ENCODE measurements around the gene C9orf72. TPM values are rescaled to one million over a fixed set of nuclear protein-coding genes. Genes with fewer than 3 reads are reported as not detected.

C9orf72 gene
- total and polyA plus RNA-seq, 2 of the 4 experiments (the other 2 are of a cell fraction) = 2.0 to 3.4 TPM

GRCh38 chr9:27506981-27507380 lies 66.3 kb downstream of the C9orf72 start:
- dilution Hi-C loops (cut with HindIII; ENCODE audit: low sequenced_read_pairs, unreplicated experiment) (no loop called here), in situ Hi-C loops (cut with MboI; ENCODE audit: low sequenced_read_pairs) (no loop called here), intact Hi-C loops (cut with micrococcal nuclease) (no loop called here)
- no peak overlapping the region for H3K4me2 ChIP-seq (ENCODE audit: low read depth, low read length)
- POLR2A ChIA-PET (ENCODE audit: unreplicated experiment) = no interaction called here
- H3K9ac ChIP-seq (ENCODE audit: low read depth, low read length) = no peak overlapping the region
- no peaks in the 10 kb centered on the region for H3K79me1 ChIP-seq (ENCODE audit: low read depth in 1 of 2, low read length in 2 of 2)
- H2BK120ac ChIP-seq (ENCODE audit: low read depth, low read length) = no peak overlapping the region
- no peak overlapping the region for H2BK15ac ChIP-seq (ENCODE audit: low read depth, low read length)
- no peaks in the 10 kb centered on the region for H3K36me3 ChIP-seq (ENCODE audit: control insufficient read depth, insufficient read depth, low read length)
- no peak overlapping the region for H3K56ac ChIP-seq (ENCODE audit: extremely low read depth, insufficient read depth, low read length)
- no peaks in the 10 kb centered on the region for H4K20me1 ChIP-seq (ENCODE audit: insufficient read depth, low read length)
- no peak overlapping the region for H2BK20ac ChIP-seq (ENCODE audit: low read depth, low read length)
- DNase-seq (no peak), ATAC-seq (ENCODE audit: low read depth) (no peak)
- H3K4me3 ChIP-seq (ENCODE audit: insufficient read depth, low read depth, low read length) = no peak overlapping the region
- no peak overlapping the region for H3K27ac ChIP-seq (ENCODE audit: insufficient read depth, low read length)
- no peak overlapping the region for H3K14ac ChIP-seq (replicated peaks; ENCODE audit: low read depth, low read length)
- CTCF ChIA-PET = interaction anchor here (0.5 kb wide), 1 partner anchor 470 kb away, joined by 4 read pairs; no protein-coding TSS in a partner anchor
- no TSS peak for BruUV-seq (replicated peaks)
- H2AK5ac ChIP-seq (ENCODE audit: low read depth, low read length) = no peak overlapping the region
- H4K91ac ChIP-seq (ENCODE audit: insufficient read depth, low read depth, low read length) = no peak overlapping the region
- no peak overlapping the region for H2BK5ac ChIP-seq (ENCODE audit: low read depth, low read length, poor library complexity, severe bottlenecking)
- TF ChIP-seq POLR2A (IDR thresholded peaks at IDR 0.05; ENCODE audit: low read depth, low read length) (no peak), ELK1 (IDR thresholded peaks at IDR 0.05; ENCODE audit: borderline replicate concordance, low read depth, low read length) (no peak), RAD21 (IDR thresholded peaks at IDR 0.05; ENCODE audit: low read length) (no peak), MXI1 (IDR thresholded peaks at IDR 0.05; ENCODE audit: borderline replicate concordance, low read depth, low read length) (no peak), CEBPB (IDR thresholded peaks at IDR 0.05; ENCODE audit: low read depth, low read length) (no peak)
- no peak overlapping the region for H4K8ac ChIP-seq (ENCODE audit: low read depth in 2 of 2, low read length in 2 of 2)
- H3K27me3 ChIP-seq (ENCODE audit: control insufficient read depth, insufficient read depth, low read length) = peaks cover 5% of the 10 kb centered on the region; the same call in 1 of the 2 replicates
- H2AK9ac ChIP-seq (replicated peaks; ENCODE audit: low read depth, low read length, poor library complexity) = no peak overlapping the region
- H2AFZ ChIP-seq (replicated peaks; ENCODE audit: low read length, poor library complexity) = no peak overlapping the region
- no CpG with 5 or more reads among the region's 2 CpGs for WGBS, 2 experiments (ENCODE audit: extremely low coverage in 2 of 2, insufficient read length in 1 of 2)
- no peak overlapping the region for H3K18ac ChIP-seq (ENCODE audit: low read depth, low read length)
- no peaks in the 10 kb centered on the region for H3K4me1 ChIP-seq (ENCODE audit: control insufficient read depth, insufficient read depth, low read length)
- peaks cover 2% of the 10 kb centered on the region; the same call in 1 of the 2 replicates for H3K9me1 ChIP-seq (ENCODE audit: insufficient read depth, low read length)
- H3K4ac ChIP-seq (ENCODE audit: low read depth, low read length) = no peak overlapping the region
- H4K5ac ChIP-seq (ENCODE audit: low read depth, low read length) = no peak overlapping the region
- no peaks in the 10 kb centered on the region for H3K9me3 ChIP-seq (ENCODE audit: control insufficient read depth, insufficient read depth, low read length)
- H3K23ac ChIP-seq (ENCODE audit: low read depth, low read length) = no peak overlapping the region
